Gastrocnemius medialis (tissue), 4 donors: ENCODE measurements around the gene DCTN2.

ENCODE experiments used
- POLR2A ChIP-seq, 2 donors: fragments of 450-650 bp; IDR thresholded peaks; one replicate each; pipeline ENCODE4 v1.6.1; 2017; ENCODE audit warnings: antibody characterized with exemption in 2 of 2, mild to moderate bottlenecking in 2 of 2, moderate library complexity in 2 of 2
- TF ChIP-seq, protein P1 (sequence below), 5 experiments: fragments of 450-650 bp in 3 of 5; fragments of 200-600 bp in 2 of 5; sonication (generic) in 2 of 5; IDR thresholded peaks in 4 of 5; conservative IDR thresholded peaks in 1 of 5; 1 replicate in 4 of 5; 2 replicates in 1 of 5; pipeline ENCODE4 v1.5.1; 2016 to 2019; ENCODE audit warnings: antibody characterized with exemption in 5 of 5, mild to moderate bottlenecking in 3 of 5, moderate library complexity in 3 of 5

DNA sequence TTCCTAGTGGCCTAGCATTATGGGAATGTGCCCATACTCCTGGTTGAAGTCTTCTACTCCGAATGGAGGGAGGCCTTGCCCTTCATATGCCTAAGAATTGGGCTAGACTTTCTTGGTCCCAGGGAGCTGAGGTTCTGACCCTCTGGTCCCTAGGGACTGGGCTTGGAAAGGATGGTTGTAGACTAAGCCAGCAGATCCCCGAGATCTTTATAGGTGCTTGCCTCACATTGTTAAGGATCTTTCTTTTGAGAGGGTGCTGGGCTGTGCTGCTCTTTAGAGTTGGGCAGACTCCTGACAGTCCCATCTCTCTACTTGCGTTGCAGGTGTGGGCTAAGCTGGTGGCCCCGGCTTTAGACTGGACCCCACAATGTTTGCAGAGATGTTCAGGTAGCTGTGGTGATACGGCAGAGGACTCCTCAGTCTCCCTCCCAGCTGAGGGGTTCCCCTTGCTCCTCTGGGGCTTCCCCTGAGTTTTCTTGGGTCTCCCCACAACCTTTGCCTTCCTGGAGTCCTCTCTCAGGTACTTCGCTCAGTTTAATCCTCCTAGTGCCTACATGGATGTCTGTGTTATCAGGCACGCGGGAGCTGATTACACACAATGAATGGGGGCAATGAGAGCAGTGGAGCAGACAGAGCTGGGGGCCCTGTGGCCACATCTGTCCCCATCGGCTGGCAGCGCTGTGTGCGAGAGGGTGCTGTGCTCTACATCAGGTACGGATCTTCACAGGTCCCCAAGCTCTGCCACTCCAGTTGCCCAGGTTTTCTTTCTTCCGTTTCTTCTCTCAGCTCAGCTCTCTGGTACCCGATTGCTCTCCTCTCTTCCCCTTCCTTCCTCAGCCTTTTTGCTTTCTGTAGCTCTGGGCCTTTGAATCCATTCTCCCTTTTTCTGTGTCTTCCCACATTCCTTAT is 23.0 kb downstream of the DCTN2 start:
- TF ChIP-seq, protein P1, sequence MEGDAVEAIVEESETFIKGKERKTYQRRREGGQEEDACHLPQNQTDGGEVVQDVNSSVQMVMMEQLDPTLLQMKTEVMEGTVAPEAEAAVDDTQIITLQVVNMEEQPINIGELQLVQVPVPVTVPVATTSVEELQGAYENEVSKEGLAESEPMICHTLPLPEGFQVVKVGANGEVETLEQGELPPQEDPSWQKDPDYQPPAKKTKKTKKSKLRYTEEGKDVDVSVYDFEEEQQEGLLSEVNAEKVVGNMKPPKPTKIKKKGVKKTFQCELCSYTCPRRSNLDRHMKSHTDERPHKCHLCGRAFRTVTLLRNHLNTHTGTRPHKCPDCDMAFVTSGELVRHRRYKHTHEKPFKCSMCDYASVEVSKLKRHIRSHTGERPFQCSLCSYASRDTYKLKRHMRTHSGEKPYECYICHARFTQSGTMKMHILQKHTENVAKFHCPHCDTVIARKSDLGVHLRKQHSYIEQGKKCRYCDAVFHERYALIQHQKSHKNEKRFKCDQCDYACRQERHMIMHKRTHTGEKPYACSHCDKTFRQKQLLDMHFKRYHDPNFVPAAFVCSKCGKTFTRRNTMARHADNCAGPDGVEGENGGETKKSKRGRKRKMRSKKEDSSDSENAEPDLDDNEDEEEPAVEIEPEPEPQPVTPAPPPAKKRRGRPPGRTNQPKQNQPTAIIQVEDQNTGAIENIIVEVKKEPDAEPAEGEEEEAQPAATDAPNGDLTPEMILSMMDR (IDR thresholded peaks at IDR 0.05 in 4 of 5, conservative IDR thresholded peaks at IDR 0.05 in 1 of 5), result no peak
- TF ChIP-seq POLR2A (IDR thresholded peaks at IDR 0.05), result no peak
